Measurements from ENCODE around the gene LARP1. TPM values are rescaled to one million over a fixed set of nuclear protein-coding genes. Genes with fewer than 3 reads are reported as not detected.

LARP1 gene
- total and polyA plus RNA-seq, 4 donors = 26.0 to 74.1 (median 32.6) TPM

GRCh38 chr5:154706416-154706815 lies 48.8 kb upstream of the LARP1 start:
- Histone ChIP-seq H3K4me1 (ENCODE audit: control insufficient read depth in 4 of 4, insufficient read depth in 4 of 4, low read length in 3 of 4) (peaks cover 4 to 17% (median 9%) of the 10 kb centered on the region in 4 donors), H3K4me3 (ENCODE audit: low read depth in 1 of 3, low read length in 3 of 3) (no peak overlapping the region), H3K27me3 (ENCODE audit: control insufficient read depth in 4 of 4, insufficient read depth in 4 of 4, low read length in 3 of 4) (no peaks in the 10 kb centered on the region), H3K9ac (ENCODE audit: low read depth in 1 of 2, low read length in 2 of 2) (no peak overlapping the region), H3K9me3 (ENCODE audit: control insufficient read depth in 4 of 4, low read length in 3 of 4) (no peaks in the 10 kb centered on the region), H3K36me3 (ENCODE audit: control insufficient read depth in 4 of 4, insufficient read depth in 3 of 4, low read depth in 1 of 4, low read length in 3 of 4) (no peaks in the 10 kb centered on the region), H3K27ac (ENCODE audit: low read depth in 1 of 2, low read length in 2 of 2) (no peak overlapping the region)
- TF ChIP-seq CTCF (IDR thresholded peaks at IDR 0.05; ENCODE audit: low read depth, low read length, missing input control) (no peak), TAF1 (conservative IDR thresholded peaks at IDR 0.05) (no peak), FOXA2 (IDR thresholded peaks at IDR 0.05) (no peak), RAD21 (IDR thresholded peaks at IDR 0.05) (no peak), HNF4G (IDR thresholded peaks at IDR 0.05) (no peak), RXRA (IDR thresholded peaks at IDR 0.05) (no peak), FOXA1 (IDR thresholded peaks at IDR 0.05) (no peak), JUND (IDR thresholded peaks at IDR 0.05) (no peak), GABPA (IDR thresholded peaks at IDR 0.05 in 1 of 2, conservative IDR thresholded peaks at IDR 0.05 in 1 of 2) (no peak), YY1 (IDR thresholded peaks at IDR 0.05) (no peak), NR2F2 (IDR thresholded peaks at IDR 0.05) (no peak), HNF4A (conservative IDR thresholded peaks at IDR 0.05) (no peak), ATF3 (IDR thresholded peaks at IDR 0.05) (no peak), MAX (IDR thresholded peaks at IDR 0.05) (no peak), EGR1 (IDR thresholded peaks at IDR 0.05; ENCODE audit: low read depth in 2 of 2) (no peak)
- no peak for DNase-seq (ENCODE audit: low spot score)
- 98% methylated on average over 1 of the region's 1 CpG for WGBS

- Histone ChIP-seq H3K9me3 (ENCODE audit: control insufficient read depth in 4 of 4, low read length in 3 of 4) (no peaks in the 10 kb centered on the region), H3K4me1 (ENCODE audit: control insufficient read depth in 4 of 4, insufficient read depth in 4 of 4, low read length in 3 of 4) (peaks cover 4 to 14% (median 8%) of the 10 kb centered on the region in 4 donors), H3K4me3 (ENCODE audit: low read depth in 1 of 3, low read length in 3 of 3) (no peak overlapping the region), H3K27me3 (ENCODE audit: control insufficient read depth in 4 of 4, insufficient read depth in 4 of 4, low read length in 3 of 4) (no peaks in the 10 kb centered on the region), H3K27ac (ENCODE audit: low read depth in 1 of 2, low read length in 2 of 2) (no peak overlapping the region), H3K36me3 (ENCODE audit: control insufficient read depth in 4 of 4, insufficient read depth in 3 of 4, low read depth in 1 of 4, low read length in 3 of 4) (no peaks in the 10 kb centered on the region), H3K9ac (ENCODE audit: low read depth in 1 of 2, low read length in 2 of 2) (no peak overlapping the region)
- 81% methylated on average over 5 of the region's 5 CpGs for WGBS
- no peak for DNase-seq (ENCODE audit: low spot score)
- TF ChIP-seq RAD21 (IDR thresholded peaks at IDR 0.05) (no peak), HNF4G (IDR thresholded peaks at IDR 0.05) (no peak), ATF3 (IDR thresholded peaks at IDR 0.05) (no peak), FOXA2 (IDR thresholded peaks at IDR 0.05) (no peak), HNF4A (conservative IDR thresholded peaks at IDR 0.05) (no peak), EGR1 (IDR thresholded peaks at IDR 0.05; ENCODE audit: low read depth in 2 of 2) (no peak), JUND (IDR thresholded peaks at IDR 0.05) (no peak), GABPA (IDR thresholded peaks at IDR 0.05 in 1 of 2, conservative IDR thresholded peaks at IDR 0.05 in 1 of 2) (no peak), ZBTB33 (IDR thresholded peaks at IDR 0.05) (no peak), SP1 (IDR thresholded peaks at IDR 0.05) (no peak), TAF1 (conservative IDR thresholded peaks at IDR 0.05) (no peak), RXRA (IDR thresholded peaks at IDR 0.05) (no peak), MAX (IDR thresholded peaks at IDR 0.05) (no peak), REST (IDR thresholded peaks at IDR 0.05) (no peak), FOXA1 (IDR thresholded peaks at IDR 0.05) (no peak)
Observed at GRCh38 chr5:154707641-154708040, 47.5 kb upstream of the LARP1 start.

All from liver (tissue), 9 donors.